ENCODE measurements around the gene CDC20.
"Not testable (repeated sequence)": the region's sequence is repeated elsewhere in the genome, so short reads cannot be mapped to it uniquely, and the experiment has no call there.

Gene CDC20

GRCh38 chr1:43386676-43387075, 27.9 kb downstream of the CDC20 start:
- DNase-seq: no peak

GRCh38 chr1:43387976-43388599, 29.3 kb downstream of the CDC20 start:
- DNase-seq: no peak

- DNase-seq: no peak
Measured at GRCh38 chr1:43388613-43389012, 29.8 kb downstream of the CDC20 start.

GRCh38 chr1:43389326-43390313, 30.8 kb downstream of the CDC20 start, which contains the start of the genes MED8 and SZT2:
TSS of gene MED8 (minus strand) at chr1:43389800. CDS start at chr1:43389764, 36 bp downstream.
TSS of gene SZT2 (plus strand) at chr1:43389899. CDS start at chr1:43389969, 70 bp downstream.
- peak; percentile 97 for DNase-seq

GRCh38 chr1:43392702-43393101, 33.9 kb downstream of the CDC20 start:
- DNase-seq: no peak

- DNase-seq: no peak
Measured at GRCh38 chr1:43395523-43395922, 36.7 kb downstream of the CDC20 start.

GRCh38 chr1:43396059-43396458, 37.3 kb downstream of the CDC20 start:
- no peak for DNase-seq

- DNase-seq: no peak
Measured at GRCh38 chr1:43398227-43398626, 39.4 kb downstream of the CDC20 start.

- DNase-seq: not testable (repeated sequence)
Measured at GRCh38 chr1:43400441-43400840, 41.7 kb downstream of the CDC20 start.

- no peak for DNase-seq
Measured at GRCh38 chr1:43402089-43402865, 43.5 kb downstream of the CDC20 start.

GRCh38 chr1:43404353-43404752, 45.6 kb downstream of the CDC20 start:
- DNase-seq: no peak

GRCh38 chr1:43405219-43405875, 46.6 kb downstream of the CDC20 start:
- DNase-seq: no peak

GRCh38 chr1:43405876-43406234, 47.1 kb downstream of the CDC20 start:
- DNase-seq: no peak

- no peak for DNase-seq
Measured at GRCh38 chr1:43410571-43410970, 51.8 kb downstream of the CDC20 start.

All from activated effector memory CD4-positive, alpha-beta T cell treated with anti-CD3 and anti-CD28 coated beads, Interleukin-2, amount 50 U/mL, for 16 hours (primary cell).